OCI-LY7 (cell line): ENCODE measurements around the gene OR2T27.

Source experiments
- CTCF ChIP-seq: fragments of 200-600 bp; sonication (generic); conservative IDR thresholded peaks from 2 replicates; pipeline ENCODE4 v1.5.1; 2014; ENCODE audit warnings: mild to moderate bottlenecking, antibody characterized with exemption, low read length, moderate library complexity, mixed read lengths
- EZH2phosphoT487 ChIP-seq: fragments of 200-600 bp; sonication (generic); IDR thresholded peaks from 2 replicates; pipeline ENCODE4 v1.6.1; 2018; ENCODE audit warnings: low read depth, borderline replicate concordance, mild to moderate bottlenecking, mixed run types, antibody characterized with exemption, low read length, moderate library complexity, mixed read lengths

GRCh38 chr1:248695451-248696132, 40.3 kb upstream of the OR2T27 start:
- TF ChIP-seq CTCF (no peak), EZH2phosphoT487 (no peak)
